Activated naive CD4-positive, alpha-beta T cell treated with anti-CD3 and anti-CD28 coated beads, Interleukin-2, amount 50 U/mL, for 16 hours (primary cell): ENCODE measurements around the gene MRPL1.
A peak's percentile ranks its signal among the peaks of the same experiment; 100 is the strongest.

Experiments
- DNase-seq: peaks from one replicate; pipeline ENCODE4 v3.0.0-alpha.2; 2020

The MRPL1 gene

GRCh38 chr4:77852892-77853495, 9.6 kb upstream of the MRPL1 start:
- DNase-seq: peak; percentile 46

- DNase-seq: no peak
These were observed 8.1 kb upstream of the MRPL1 start for GRCh38 chr4:77854431-77855111.

- DNase-seq: no peak
These were observed 6.5 kb upstream of the MRPL1 start for GRCh38 chr4:77856152-77856551.

GRCh38 chr4:77859256-77859655, 3.4 kb upstream of the MRPL1 start:
- no peak for DNase-seq

- DNase-seq: no peak
These were observed 1.1 kb upstream of the MRPL1 start for GRCh38 chr4:77861495-77861894.

- DNase-seq: peak; percentile 17
These were observed 711 bp downstream of the MRPL1 start for GRCh38 chr4:77863341-77863740.

GRCh38 chr4:77865259-77865658, 2.6 kb downstream of the MRPL1 start:
- DNase-seq: no peak

GRCh38 chr4:77872723-77873445, 10.3 kb downstream of the MRPL1 start:
- DNase-seq: no peak

- DNase-seq: no peak
These were observed 14.5 kb downstream of the MRPL1 start for GRCh38 chr4:77877167-77877566.

- DNase-seq: no peak
These were observed 15.3 kb downstream of the MRPL1 start for GRCh38 chr4:77877771-77878565.

- DNase-seq: no peak
These were observed 18.2 kb downstream of the MRPL1 start for GRCh38 chr4:77880784-77881183.

GRCh38 chr4:77881460-77882295, 19.0 kb downstream of the MRPL1 start:
- DNase-seq: no peak

GRCh38 chr4:77893451-77893850, 30.8 kb downstream of the MRPL1 start:
- DNase-seq: no peak

GRCh38 chr4:77899607-77900006, 37.0 kb downstream of the MRPL1 start:
- no peak for DNase-seq

GRCh38 chr4:77903186-77903585, 40.6 kb downstream of the MRPL1 start:
- DNase-seq: no peak

GRCh38 chr4:77905651-77906263, 43.1 kb downstream of the MRPL1 start:
- no peak for DNase-seq

- DNase-seq: no peak
These were observed 48.0 kb downstream of the MRPL1 start for GRCh38 chr4:77910676-77911075.

- no peak for DNase-seq
These were observed 48.5 kb downstream of the MRPL1 start for GRCh38 chr4:77911091-77911490.

- DNase-seq: no peak
These were observed 49.3 kb downstream of the MRPL1 start for GRCh38 chr4:77911842-77912450.

- DNase-seq: no peak
These were observed 50.7 kb downstream of the MRPL1 start for GRCh38 chr4:77913348-77913747.

- no peak for DNase-seq
These were observed 54.4 kb downstream of the MRPL1 start for GRCh38 chr4:77917075-77917474.

GRCh38 chr4:77917601-77918000, 55.0 kb downstream of the MRPL1 start:
- no peak for DNase-seq
